GM21529 (cell line): ENCODE measurements around the gene S100A6.
"Not testable (repeated sequence)": the region's sequence is repeated elsewhere in the genome, so short reads cannot be mapped to it uniquely, and the experiment has no call there.

Experiments used
- ATAC-seq: cut with Tn5 transposase; IDR thresholded peaks from one replicate; pipeline ENCODE4 v1.9.1; 2021; ENCODE audit not compliant: unreplicated experiment

S100A6 gene

DNA sequence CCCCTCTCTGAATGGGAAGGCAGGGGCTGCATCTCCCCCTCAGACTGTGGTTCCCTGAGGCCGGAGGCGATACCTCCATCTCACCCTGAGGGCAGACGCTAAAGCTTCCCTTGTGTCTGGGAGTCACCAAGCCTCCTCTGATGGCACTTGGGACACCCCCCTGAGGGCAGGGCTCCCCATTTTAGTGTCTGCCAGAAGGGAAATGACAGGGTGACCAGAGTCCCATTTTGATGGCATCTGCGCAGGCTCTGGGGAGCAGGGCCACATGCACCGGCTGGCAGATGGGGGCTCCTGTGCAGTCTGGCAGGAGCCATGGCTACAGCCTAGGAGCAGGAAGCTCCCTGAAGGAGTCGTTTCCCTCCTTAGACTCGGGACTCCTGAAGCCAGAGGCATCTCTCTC is 28.2 kb upstream of the S100A6 start:
- ATAC-seq = no peak

DNA sequence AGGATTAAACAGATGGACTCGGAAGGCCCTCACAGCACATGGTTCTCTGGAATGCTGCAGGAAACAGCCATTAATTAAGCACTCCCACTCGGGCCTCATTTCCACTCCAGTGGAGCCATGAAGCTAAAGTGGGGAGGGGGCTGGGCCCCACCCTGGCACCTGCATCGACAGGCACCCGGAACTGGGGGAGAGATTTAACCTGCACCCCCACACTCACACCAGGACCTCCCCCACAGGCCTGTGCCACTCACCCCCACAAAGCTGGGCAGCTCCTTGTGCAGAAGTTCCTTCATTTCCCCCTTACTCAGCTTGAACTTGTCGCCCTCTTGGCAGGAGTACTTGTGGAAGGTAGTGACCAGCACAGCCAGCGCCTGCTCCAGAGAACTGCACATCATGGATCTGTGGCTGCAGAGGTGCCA is 27.7 kb upstream of the S100A6 start:
- no peak for ATAC-seq

DNA sequence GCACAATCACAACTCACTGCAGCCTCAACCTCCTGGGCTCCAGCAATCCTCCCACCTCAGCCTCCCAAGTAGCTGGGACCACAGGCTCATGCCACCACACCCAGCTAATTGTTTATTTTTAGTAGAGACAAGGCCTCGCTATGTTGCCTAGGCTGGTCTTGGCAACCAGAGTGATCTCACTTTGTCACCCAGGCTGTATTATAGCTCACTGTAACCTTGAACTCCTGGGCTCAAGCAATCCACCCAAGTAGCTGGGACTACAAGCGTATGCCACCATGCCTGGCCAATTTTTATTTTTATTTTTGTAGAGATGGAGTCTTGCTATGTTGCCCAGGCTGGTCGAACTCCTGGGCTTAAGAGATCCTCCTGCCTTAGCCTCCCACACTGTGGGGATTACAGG is 26.2 kb upstream of the S100A6 start:
- not testable (repeated sequence) for ATAC-seq

DNA sequence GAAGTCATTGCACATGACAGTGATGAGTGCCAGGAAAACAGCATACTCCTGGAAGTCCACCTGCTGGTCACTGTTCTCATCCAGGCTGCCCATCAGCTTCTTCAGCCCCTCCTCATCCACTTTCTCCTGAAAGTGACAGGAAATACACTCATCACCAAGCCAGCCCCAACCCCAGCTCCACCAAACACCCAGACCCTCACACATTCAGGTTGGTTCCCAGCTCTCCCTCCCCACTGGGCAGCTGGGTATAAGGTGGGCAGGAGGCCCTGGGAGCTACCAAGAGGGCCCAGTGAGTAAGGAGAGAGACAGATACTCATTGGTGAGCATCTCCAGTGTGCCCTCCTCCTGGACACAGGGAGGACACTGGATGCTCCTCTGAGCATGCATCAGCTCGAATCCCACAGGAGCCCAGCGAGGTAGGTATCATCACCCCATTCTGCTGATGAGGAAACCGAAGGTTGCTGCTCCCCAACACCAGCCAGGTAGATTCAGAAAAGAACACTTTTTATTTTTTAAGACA is 25.7 kb upstream of the S100A6 start:
- ATAC-seq = no peak

DNA sequence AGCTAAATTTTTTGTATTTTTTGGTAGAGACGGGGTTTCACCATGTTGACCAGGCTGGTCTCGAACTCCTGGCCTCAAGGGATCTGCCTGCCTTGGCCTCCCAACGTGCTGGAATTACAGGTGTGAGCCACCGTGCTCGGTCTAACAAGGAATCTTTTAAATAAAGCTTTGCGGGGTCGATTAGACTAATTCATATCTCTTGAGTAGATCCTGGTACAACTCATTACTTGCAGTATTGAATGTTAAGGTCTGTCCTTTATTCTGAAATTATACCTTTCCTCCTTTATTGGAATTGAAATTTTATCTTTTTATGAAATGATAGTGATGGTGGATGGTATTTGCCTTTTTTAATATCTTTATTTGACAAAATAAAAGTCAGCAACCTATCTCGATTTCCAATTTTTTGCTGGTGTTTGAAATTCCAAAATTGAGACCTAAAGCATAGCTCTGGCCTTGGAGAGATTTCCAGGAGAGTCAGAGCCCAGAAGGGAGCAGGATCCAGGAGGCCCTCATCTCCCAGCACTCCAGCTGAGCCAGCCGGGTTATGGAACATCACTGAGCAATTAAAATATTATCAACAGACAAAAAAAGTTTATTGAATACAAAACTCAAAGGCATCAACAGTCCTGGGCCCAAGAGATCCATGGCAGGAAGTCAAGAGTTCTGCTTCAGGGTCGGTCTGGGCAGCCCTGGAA is 25.1 kb upstream of the S100A6 start:
- ATAC-seq = no peak

DNA sequence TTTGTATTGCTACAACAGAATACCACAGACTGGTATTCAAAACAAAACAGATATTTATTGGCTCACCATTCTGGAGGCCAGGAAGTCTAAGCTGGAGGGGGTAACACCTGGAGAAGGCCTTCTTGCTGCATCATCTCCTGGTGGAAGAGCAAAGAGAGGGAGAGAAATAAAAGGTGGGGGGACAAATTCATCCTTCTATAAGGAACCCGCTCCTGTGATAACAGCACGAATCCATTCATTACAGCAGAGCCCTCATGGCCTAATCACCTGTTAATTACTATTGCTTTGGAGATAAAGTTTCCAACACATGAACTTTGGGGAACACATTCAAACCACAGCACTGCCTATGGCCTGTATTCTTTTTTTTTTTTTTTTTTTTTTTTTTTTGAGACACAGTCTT is 24.4 kb upstream of the S100A6 start:
- no peak for ATAC-seq

DNA sequence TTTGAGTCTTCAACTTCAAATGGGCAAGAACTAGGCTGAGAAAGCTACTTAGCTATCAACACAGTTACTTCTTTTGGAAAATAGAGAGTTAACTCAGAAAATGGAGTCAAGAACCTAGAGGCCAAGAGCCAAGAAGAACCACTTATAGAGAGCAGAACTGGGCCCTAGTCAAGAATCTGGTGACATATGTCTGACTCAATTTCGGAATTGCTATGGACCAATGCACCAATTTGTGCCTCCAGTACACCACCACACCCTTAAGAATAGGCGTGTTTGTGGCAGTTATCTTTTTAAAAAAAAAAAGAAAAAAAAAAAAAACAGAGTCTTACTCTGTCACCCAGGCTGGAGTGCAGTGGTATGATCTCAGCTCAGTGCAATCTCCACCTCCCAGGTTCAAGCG is 22.1 kb upstream of the S100A6 start:
- ATAC-seq = no peak

DNA sequence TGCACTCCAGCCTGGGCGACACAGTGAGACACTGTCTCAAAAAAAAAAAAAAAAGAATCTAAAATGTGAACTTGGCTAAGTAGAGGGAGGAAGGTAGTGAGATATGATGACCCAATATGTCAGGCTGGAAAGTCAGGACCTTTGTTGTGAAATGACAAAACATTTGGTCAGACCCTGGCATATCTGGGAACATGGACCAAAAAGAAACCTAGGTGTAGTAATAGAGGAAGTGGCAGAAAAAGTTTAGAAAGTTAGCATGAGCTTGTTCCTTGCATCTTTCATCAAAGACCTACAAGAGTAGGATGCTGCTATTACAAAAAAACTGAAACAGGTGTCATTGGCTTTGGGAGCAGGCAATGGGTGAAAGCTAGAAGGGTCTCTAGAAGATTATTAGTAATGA is 20.6 kb upstream of the S100A6 start:
- no peak for ATAC-seq

DNA sequence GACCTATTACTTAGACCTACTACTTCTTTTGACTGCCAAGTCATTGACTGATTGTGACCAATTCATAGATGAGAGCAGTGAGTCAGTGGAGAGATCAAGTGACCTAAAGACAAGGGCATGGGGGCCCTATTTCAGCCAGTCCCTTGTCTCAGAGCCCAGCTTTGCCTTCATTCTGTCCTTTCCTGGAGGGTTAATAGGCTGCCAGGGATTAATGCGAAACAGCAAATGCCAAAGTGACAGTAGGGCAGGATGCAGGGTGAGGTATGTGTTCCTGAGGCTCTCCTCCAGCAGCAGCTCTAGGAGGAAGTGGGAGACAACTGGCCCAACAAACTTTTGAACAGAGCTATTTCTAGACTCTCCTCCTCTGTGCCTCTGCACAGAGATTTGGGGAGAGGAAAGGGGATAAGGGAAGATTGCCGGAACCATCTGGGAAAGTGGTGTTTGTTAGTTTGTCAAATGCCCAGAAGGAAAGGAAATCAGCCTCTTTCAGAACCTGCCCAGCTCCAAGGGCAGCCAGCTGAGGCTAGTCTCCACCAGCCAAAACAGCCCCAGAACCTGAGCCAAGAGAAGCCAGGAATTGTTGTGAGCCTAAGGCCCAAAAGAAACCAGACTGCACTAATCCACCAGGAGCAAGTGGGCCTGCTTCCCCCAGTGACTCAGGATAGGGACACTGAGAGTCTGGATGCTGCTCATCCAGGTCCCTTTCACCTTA is 18.2 kb upstream of the S100A6 start:
- no peak for ATAC-seq

DNA sequence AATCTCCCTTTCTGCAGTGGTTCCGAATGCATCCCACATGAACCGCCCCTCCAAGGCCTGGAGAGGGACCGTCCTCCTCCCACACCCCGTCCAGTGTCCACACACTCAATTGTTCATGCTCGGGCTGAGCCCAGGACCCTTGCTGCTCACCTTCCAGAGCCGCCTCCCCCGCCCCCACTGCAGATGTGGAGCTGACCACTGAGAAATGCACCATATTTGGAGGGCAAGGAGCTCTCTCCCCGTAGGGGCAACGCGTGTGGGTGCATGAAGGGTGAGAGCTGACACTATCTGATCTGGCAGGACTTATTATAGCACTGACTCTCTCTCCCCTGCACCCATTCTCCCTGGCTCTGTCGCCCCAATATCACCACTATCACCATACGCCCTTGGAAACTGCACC is 17.3 kb upstream of the S100A6 start:
- ATAC-seq = no peak

DNA sequence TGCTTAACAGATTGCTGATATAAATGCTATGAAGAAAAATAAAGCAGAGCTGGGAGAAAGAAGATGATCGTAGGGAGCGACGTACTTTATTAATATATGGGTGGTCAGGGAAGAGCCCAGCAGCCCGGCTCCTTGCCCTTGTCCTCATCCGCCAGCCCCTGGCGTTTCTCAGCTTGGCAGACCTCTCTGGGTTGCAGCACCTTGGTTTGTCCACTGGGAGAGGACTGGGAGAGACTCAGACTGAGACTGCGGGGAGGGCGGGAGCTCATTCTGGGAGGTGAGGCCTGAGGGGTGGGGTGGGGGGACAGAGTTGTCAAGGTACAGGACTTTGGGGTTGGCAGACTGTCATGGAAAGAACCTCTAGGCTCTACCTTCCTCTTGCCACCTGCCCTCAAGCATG is 16.5 kb upstream of the S100A6 start:
- no peak for ATAC-seq

DNA sequence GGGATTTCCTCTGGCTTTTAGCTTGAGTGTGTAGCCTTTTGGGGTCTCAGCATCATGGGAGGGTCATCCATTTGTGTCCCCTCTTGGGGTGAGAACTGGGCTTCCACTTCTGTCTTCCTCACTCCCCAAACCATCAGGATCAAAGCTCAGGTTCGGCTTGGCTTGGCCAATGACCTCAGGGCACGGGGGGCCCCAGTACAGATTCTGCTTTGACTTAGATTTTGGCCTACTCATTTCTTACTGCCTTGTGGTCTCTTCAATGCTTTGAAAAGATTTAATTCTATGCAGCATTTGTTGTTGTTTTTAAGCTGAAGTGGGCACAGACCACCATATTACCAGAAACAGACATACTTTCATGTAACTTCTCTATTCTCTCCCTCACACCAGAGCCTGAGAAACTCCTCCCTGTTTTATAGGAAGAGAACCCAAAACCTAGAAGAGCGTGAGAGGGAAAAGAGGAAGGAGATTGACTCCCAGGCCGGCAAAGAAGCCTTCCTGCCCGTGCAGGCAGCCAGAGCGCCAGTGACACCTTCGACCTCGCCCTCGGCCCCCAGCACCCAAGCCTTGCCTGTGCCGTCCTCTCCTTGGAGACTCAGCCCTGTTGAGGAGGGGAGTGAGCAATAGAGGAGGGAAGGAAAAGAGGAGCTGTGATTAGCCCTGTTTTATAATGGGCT is 15.2 kb upstream of the S100A6 start:
- ATAC-seq = no peak

DNA sequence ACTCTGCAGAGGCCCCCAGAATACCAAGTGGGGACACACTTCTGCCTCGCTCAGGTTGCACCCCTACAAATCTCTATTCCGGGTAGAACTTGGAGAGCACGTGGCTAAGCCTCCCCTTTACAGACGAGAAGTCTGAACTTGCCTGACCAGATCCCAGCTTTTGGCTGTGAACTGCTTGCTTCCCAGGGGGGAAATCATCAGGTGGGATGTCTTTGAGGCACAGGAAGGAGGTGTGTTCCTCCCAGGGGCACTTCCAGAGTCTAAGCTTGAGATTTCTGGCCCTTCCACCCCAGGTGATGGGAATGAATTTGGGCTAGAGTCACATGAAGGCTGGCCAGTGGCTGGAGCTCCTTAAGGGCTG is 14.6 kb upstream of the S100A6 start:
- ATAC-seq = no peak

DNA sequence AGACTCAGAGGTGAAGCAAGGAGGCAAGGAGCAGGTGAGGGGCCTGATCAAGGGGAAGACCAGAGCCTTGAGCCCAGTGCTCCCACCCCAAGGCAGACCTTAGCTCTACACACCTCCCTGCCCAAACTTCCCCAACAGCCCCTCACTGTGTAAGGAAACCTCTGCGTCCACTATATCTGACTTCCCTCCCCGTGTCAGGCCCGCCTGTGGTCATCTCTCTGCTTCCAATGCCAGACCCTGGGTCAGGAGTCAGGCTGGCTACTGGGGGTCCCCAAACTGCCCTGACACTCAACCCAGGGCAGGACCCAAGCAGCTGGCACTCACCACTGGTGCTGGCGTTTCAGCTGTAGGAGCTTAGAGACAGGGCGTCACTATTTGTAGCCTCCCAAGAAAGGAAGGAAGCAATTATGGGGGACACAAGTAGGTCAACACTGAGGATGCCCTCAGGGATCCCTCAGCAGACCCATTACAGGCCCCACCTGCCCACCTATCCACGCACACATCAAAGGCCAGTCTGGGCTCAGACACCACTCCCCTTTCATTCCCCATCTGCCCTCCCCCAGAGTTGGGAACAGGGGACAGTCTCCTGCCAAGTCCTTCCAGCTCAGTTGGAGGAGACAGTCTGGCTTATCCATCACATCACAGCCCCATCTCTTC is 14.1 kb upstream of the S100A6 start:
- no peak for ATAC-seq

DNA sequence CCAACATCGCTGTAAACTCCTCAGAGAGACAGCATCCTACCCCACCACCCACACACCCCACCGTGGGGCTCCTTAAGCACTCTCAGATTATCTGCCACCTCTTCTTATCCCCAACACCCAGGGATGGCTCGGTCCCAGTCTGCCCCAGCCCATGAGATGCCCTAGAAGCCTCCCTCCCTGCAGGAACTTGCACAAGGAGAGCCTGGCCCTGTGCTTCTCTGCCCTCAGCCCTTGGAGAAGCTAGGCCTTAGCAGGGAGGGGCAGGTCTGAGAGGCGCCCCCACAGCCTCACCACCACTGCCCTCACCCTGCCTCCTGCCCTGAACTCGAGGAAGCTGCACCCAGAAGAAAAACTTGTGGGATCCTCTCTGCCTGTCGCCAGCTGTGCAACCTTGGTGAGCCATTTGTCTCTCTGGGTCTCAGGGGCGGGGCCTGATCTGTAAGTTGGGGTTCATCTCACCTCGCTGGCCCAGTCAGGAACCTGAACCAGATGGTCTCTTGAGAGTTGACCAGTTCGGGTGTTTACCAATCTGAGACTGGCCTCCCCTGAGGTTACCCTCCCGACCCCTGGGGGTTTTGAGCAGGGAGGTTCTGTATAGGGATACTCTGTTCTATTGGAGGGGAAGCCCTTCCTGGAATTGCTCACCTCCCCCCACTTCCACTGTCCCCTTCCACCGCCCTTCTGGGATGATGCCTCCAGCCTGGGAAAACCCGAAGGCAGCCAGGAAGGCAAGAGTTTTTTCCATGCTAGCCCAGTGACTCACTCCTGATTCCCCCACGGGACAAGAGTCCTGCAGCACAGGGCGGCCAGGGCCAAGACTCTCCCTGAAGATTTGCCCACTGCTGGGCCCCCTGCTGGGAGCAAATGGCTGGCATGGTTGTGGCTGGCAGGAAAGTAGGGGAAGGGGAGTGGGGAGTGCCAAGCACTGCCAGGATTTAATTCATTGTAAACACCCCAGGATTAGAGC is 13.2 kb upstream of the S100A6 start, which contains the start of gene S100A3:
Gene S100A3, minus strand, starts transcription at position 537 of the 967 bp plus-strand sequence. CDS start 773 bp downstream, outside the sequence.
- no peak for ATAC-seq

DNA sequence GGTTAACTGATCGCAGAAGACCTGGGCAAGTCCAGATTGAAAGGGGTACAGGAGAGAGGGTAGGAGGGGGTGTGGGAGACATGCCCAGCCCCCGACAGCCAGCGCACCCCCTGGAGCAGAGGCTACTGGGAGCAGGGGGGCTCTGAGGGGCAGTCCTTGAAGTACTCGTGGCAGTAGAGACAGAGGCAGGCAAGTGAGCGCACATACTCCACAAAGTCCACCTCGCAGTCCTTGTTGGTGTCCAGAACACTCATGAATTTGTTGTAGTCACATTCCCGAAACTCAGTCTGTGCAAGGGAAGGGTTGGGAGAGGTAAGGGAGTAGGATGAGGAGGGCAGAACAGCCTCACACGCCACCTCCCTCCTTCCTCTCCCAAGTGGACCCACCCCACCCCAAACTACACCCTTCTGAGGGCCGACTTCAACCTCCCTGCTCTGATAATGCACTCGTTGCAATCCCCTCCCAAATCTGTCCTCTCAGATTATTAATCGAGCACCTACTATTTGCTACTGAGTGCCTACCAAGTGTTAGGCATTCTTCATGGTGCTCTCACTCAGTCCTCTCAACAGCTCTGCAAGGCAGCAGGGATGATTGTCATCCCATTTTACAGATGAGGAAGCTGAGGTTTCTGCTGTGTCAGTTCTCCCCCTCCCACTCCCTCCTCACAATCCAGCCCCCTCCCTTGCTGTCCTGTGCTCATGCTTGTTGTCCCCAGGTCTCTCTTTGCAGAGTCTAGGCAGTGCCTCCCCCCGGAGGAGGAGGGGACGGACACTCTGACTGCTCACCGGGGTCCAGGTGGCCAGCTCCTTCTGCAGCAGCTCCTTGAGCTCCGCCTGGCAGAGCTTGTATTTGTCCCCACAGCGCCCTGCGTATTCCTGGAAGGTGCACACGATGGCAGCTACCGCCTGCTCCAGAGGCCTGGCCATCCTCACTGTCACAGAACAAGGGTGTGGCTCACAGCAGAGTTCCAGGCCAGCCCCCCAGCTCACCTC is 12.1 kb upstream of the S100A6 start:
- ATAC-seq = no peak

DNA sequence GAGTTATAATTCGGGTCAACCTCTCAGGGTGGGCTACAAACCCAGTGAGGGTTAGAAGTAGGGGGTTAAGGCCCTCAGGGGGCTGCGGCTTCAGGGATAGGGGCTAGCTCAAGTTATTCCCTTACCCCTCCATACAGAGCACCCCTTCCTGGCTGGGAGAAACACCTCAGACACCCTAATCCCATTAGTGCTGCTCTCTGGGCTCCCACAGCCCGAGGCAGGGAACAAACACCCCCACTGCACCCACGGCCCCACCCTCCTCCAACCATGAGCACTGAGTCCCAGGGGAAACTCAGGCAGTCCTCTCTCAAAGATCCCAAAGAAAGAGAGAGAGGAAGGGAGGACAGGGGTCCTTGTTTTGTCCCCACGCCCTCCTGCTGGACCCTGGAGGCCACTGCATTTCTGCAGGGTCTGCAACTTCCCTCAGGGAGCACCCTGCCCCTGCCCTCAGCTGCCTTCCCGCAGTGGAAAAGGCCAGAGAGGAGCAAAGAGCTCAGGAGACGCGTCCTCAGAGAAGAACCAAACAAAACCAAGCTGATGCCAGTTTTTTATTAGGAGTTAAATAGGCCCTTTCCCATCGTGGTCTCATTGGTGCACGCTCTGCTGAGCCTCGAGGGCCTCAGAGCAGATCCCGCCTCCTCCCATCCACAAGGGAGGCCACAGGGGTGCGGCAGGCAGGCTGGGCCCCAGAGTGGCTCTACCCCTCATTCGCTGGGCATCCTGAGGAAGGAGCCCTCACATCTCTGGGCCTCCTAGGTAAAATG is 11.2 kb upstream of the S100A6 start:
- no peak for ATAC-seq

DNA sequence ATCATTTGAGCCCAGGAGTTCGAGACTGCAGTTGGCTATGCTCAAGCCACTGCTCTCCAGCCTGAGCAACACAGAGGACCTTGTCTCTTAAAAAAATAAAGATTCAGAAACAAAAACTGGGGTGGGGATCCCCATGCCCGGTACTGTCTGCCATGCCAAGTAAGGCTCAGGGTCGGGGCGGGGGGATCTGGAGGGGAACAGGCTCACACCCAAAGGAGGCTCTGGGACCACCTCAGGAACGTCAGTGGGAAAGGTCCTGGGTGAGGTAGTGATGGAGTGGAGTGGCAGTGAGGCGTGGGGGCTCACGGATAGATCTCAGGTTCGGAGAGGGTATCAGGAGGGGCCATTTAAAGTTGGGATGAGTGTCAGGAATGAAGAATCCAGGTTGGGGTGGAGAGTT is 10.6 kb upstream of the S100A6 start:
- ATAC-seq = no peak
